Measurements from ENCODE around the gene RXRB. TPM values are rescaled to one million over a fixed set of nuclear protein-coding genes. Genes with fewer than 3 reads are reported as not detected.
"Not testable (repeated sequence)": the region's sequence is repeated elsewhere in the genome, so short reads cannot be mapped to it uniquely, and the experiment has no call there.

The RXRB gene
- total and polyA plus RNA-seq, 2 donors (not counting 1 experiment from before 2014, with no cell fraction given): 25.9 to 34.0 TPM

- H3K27ac ChIP-seq (ENCODE audit: insufficient read depth, low read length): no peak overlapping the region
- H2AFZ ChIP-seq (ENCODE audit: low read length): no peak overlapping the region
- no peaks in the 10 kb centered on the region for H3K9me3 ChIP-seq (ENCODE audit: control insufficient read depth, insufficient read depth, low read depth, low read length)
- no peaks in the 10 kb centered on the region for H3K4me1 ChIP-seq (ENCODE audit: control insufficient read depth, extremely low read depth, insufficient read depth, low read length)
- TF ChIP-seq EZH2 (IDR thresholded peaks at IDR 0.05; ENCODE audit: low read length, missing control alignments) (no peak), CTCF (conservative IDR thresholded peaks at IDR 0.05 in 1 of 2, IDR thresholded peaks at IDR 0.05 in 1 of 2; ENCODE audit: low read depth in 1 of 2, low read length in 2 of 2) (no peak)
- peaks cover 21% of the 10 kb centered on the region for H3K27me3 ChIP-seq (ENCODE audit: control insufficient read depth, insufficient read depth, low read length)
- H3K9ac ChIP-seq (ENCODE audit: insufficient read depth, low read length): no peak overlapping the region
- no peak overlapping the region for H3K4me2 ChIP-seq (ENCODE audit: extremely low read depth, insufficient read depth, low read length)
- no peak for DNase-seq (ENCODE audit: low read depth in 2 of 2)
- no peaks in the 10 kb centered on the region for H3K79me2 ChIP-seq (ENCODE audit: control insufficient read depth, insufficient read depth, low read length)
- no peak overlapping the region for H3K4me3 ChIP-seq (replicated peaks in 1 of 4; ENCODE audit: control extremely low read depth in 1 of 4, insufficient read depth in 1 of 4, low read depth in 3 of 4, low read length in 4 of 4)
- no peaks in the 10 kb centered on the region for H3K36me3 ChIP-seq (ENCODE audit: control insufficient read depth, insufficient read depth, low read length)
- no peaks in the 10 kb centered on the region for H4K20me1 ChIP-seq (ENCODE audit: control insufficient read depth, extremely low read depth, insufficient read depth, low read length)
Observed at GRCh38 chr6:33236852-33237251, 36.4 kb upstream of the RXRB start.

- no peak for DNase-seq (ENCODE audit: low read depth in 2 of 2)
- H2AFZ ChIP-seq (ENCODE audit: low read length): no peak overlapping the region
- no peaks in the 10 kb centered on the region for H3K4me1 ChIP-seq (ENCODE audit: control insufficient read depth, extremely low read depth, insufficient read depth, low read length)
- TF ChIP-seq CTCF (conservative IDR thresholded peaks at IDR 0.05 in 1 of 2, IDR thresholded peaks at IDR 0.05 in 1 of 2; ENCODE audit: low read depth in 1 of 2, low read length in 2 of 2) (no peak), EZH2 (IDR thresholded peaks at IDR 0.05; ENCODE audit: low read length, missing control alignments) (no peak)
- H3K36me3 ChIP-seq (ENCODE audit: control insufficient read depth, insufficient read depth, low read length): no peaks in the 10 kb centered on the region
- H3K27me3 ChIP-seq (ENCODE audit: control insufficient read depth, insufficient read depth, low read length): peaks cover 22% of the 10 kb centered on the region
- no peak overlapping the region for H3K4me3 ChIP-seq (replicated peaks in 1 of 4; ENCODE audit: control extremely low read depth in 1 of 4, insufficient read depth in 1 of 4, low read depth in 3 of 4, low read length in 4 of 4)
- H3K4me2 ChIP-seq (ENCODE audit: extremely low read depth, insufficient read depth, low read length): no peak overlapping the region
- no peaks in the 10 kb centered on the region for H3K9me3 ChIP-seq (ENCODE audit: control insufficient read depth, insufficient read depth, low read depth, low read length)
- no peak overlapping the region for H3K9ac ChIP-seq (ENCODE audit: insufficient read depth, low read length)
- no peak overlapping the region for H3K27ac ChIP-seq (ENCODE audit: insufficient read depth, low read length)
- H3K79me2 ChIP-seq (ENCODE audit: control insufficient read depth, insufficient read depth, low read length): no peaks in the 10 kb centered on the region
- no peaks in the 10 kb centered on the region for H4K20me1 ChIP-seq (ENCODE audit: control insufficient read depth, extremely low read depth, insufficient read depth, low read length)
Observed at GRCh38 chr6:33236328-33236727, 35.9 kb upstream of the RXRB start.

GRCh38 chr6:33235221-33235634, 34.8 kb upstream of the RXRB start:
- no peak overlapping the region for H3K4me3 ChIP-seq (replicated peaks in 1 of 4; ENCODE audit: control extremely low read depth in 1 of 4, insufficient read depth in 1 of 4, low read depth in 3 of 4, low read length in 4 of 4)
- no peaks in the 10 kb centered on the region for H3K4me1 ChIP-seq (ENCODE audit: control insufficient read depth, extremely low read depth, insufficient read depth, low read length)
- H3K9ac ChIP-seq (ENCODE audit: insufficient read depth, low read length): no peak overlapping the region
- no peak overlapping the region for H3K4me2 ChIP-seq (ENCODE audit: extremely low read depth, insufficient read depth, low read length)
- no peaks in the 10 kb centered on the region for H3K36me3 ChIP-seq (ENCODE audit: control insufficient read depth, insufficient read depth, low read length)
- peaks cover 22% of the 10 kb centered on the region for H3K27me3 ChIP-seq (ENCODE audit: control insufficient read depth, insufficient read depth, low read length)
- no peak for TF ChIP-seq CTCF (conservative IDR thresholded peaks at IDR 0.05 in 1 of 2, IDR thresholded peaks at IDR 0.05 in 1 of 2; ENCODE audit: low read depth in 1 of 2, low read length in 2 of 2)
- no peak for TF ChIP-seq EZH2 (IDR thresholded peaks at IDR 0.05; ENCODE audit: low read length, missing control alignments)
- no peak overlapping the region for H3K27ac ChIP-seq (ENCODE audit: insufficient read depth, low read length)
- no peaks in the 10 kb centered on the region for H3K9me3 ChIP-seq (ENCODE audit: control insufficient read depth, insufficient read depth, low read depth, low read length)
- H3K79me2 ChIP-seq (ENCODE audit: control insufficient read depth, insufficient read depth, low read length): no peaks in the 10 kb centered on the region
- no peak overlapping the region for H2AFZ ChIP-seq (ENCODE audit: low read length)
- no peak for DNase-seq (ENCODE audit: low read depth in 2 of 2)
- no peaks in the 10 kb centered on the region for H4K20me1 ChIP-seq (ENCODE audit: control insufficient read depth, extremely low read depth, insufficient read depth, low read length)

DNA sequence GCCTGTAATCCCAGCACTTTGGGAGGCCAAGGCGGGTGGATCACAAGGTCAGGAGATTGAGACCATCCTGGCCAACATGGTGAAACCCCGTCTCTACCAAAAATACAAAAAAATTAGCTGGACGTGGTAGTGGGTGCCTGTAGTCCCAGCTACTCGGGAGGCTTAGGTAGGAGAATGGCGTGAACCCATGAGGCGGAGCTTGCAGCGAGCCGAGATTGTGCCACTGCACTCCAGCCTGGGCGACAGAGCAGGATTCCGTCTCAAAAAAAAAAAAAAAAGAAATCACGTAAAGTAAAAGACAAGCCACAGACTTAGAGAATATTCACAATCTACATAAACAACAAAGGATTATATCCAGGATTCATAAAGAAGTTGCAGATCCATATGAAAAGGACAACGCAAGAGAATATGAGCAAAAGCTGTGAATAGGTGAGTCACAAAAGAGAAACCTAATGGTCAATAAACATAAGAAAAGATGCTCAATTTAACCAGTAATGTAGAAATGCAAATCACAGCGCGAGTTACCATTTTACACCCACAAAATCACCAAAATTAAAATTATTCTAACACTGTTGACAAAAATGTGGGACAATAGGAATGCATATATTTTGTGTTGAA, 26.1 kb upstream of the RXRB start:
- H2AFZ ChIP-seq (ENCODE audit: low read length); H3K27me3 ChIP-seq (ENCODE audit: control insufficient read depth, insufficient read depth, low read length); DNase-seq (ENCODE audit: low read depth in 2 of 2); H3K79me2 ChIP-seq (ENCODE audit: control insufficient read depth, insufficient read depth, low read length); H3K4me1 ChIP-seq (ENCODE audit: control insufficient read depth, extremely low read depth, insufficient read depth, low read length); H3K27ac ChIP-seq (ENCODE audit: insufficient read depth, low read length); H3K9ac ChIP-seq (ENCODE audit: insufficient read depth, low read length); H3K9me3 ChIP-seq (ENCODE audit: control insufficient read depth, insufficient read depth, low read depth, low read length); H4K20me1 ChIP-seq (ENCODE audit: control insufficient read depth, extremely low read depth, insufficient read depth, low read length); H3K4me2 ChIP-seq (ENCODE audit: extremely low read depth, insufficient read depth, low read length); H3K4me3 ChIP-seq (replicated peaks in 1 of 4; ENCODE audit: control extremely low read depth in 1 of 4, insufficient read depth in 1 of 4, low read depth in 3 of 4, low read length in 4 of 4); H3K36me3 ChIP-seq (ENCODE audit: control insufficient read depth, insufficient read depth, low read length): not testable (repeated sequence)
